K562 (cell line): ENCODE results near the gene IL36RN. TPM values are rescaled to one million over a fixed set of nuclear protein-coding genes. Genes with fewer than 3 reads are reported as not detected.

Source experiments
- ATAC-seq: fragments of 200-7000 bp; cut with Tn5 transposase; 3 replicates; pipeline ENCODE4 v1.9.1; 2020; ENCODE audit warnings: moderate library complexity
- BruUV-seq: library from RNA; stranded (reverse); fragments of 400-500 nt; replicated peaks from 2 replicates; lab custom pipeline; 2021; lab: Mats Ljungman, UMichigan
- CTCF ChIA-PET: fragments of 300-600 bp; formaldehyde crosslinking; extraction: SDS; loops from one replicate; lab custom pipeline; 2021; ENCODE audit warnings: low intra/inter-chr PET ratio; lab: Yijun Ruan, JAX
- POLR2A ChIA-PET: fragments of 300-600, 350-650 bp; sonication (Branson Sonifier 250); formaldehyde crosslinking; extraction: SDS; loops from one replicate; lab custom pipeline; 2021; ENCODE audit warnings: antibody characterized with exemption, inconsistent platforms; lab: Yijun Ruan, JAX
- DNase-seq, 4 experiments: peaks; one replicate each; pipeline versions ENCODE4 v3.0.0 to v3.0.0-alpha.2; 2011 to 2018; ENCODE audit warnings: low spot score in 3 of 4, mixed read lengths in 3 of 4; ENCODE audit errors: extremely low read depth in 1 of 4
- FAIRE-seq: peaks from 2 replicates; lab custom pipeline; 2011; peaks lifted over from hg19 to GRCh38; lab: Jason Lieb, UNC
- H2AFZ ChIP-seq: 2 replicates; pipeline ENCODE4 v1.6.0; 2011; ENCODE audit warnings: low read depth, low read length, control low read depth, inconsistent platforms
- H3K27ac ChIP-seq: fragments of 200-600 bp; 3 replicates; pipeline ENCODE4 v1.8.0; 2011; ENCODE audit warnings: low read depth, mild to moderate bottlenecking, control low read depth, inconsistent platforms, low read length, moderate library complexity, mixed read lengths; ENCODE audit errors: extremely low read depth
- H3K27me3 ChIP-seq, 2 experiments: fragments of 300-600 bp in 1 of 2; 2 replicates in 1 of 2; 3 replicates in 1 of 2; pipeline versions ENCODE4 v1.6.0 to v1.8.0; 2011; ENCODE audit warnings: inconsistent platforms in 2 of 2, low read length in 2 of 2, mild to moderate bottlenecking in 1 of 2, mixed read lengths in 1 of 2, moderate library complexity in 1 of 2; ENCODE audit not compliant: control insufficient read depth in 2 of 2, insufficient read depth in 2 of 2
- H3K36me3 ChIP-seq: fragments of 300-600 bp; 3 replicates; pipeline ENCODE4 v1.8.0; 2011; ENCODE audit warnings: mild to moderate bottlenecking, low read length, inconsistent platforms; ENCODE audit not compliant: control insufficient read depth, insufficient read depth
- H3K4me1 ChIP-seq, 2 experiments: fragments of 200-600 bp in 1 of 2; replicated peaks in 1 of 2; 2 replicates in 1 of 2; 3 replicates in 1 of 2; pipeline versions ENCODE4 v1.5.1 to v1.8.0; 2011; ENCODE audit warnings: inconsistent platforms in 2 of 2, low read length in 2 of 2, mild to moderate bottlenecking in 1 of 2, mixed read lengths in 1 of 2, moderate library complexity in 1 of 2; ENCODE audit not compliant: control insufficient read depth in 2 of 2, insufficient read depth in 2 of 2
- H3K4me2 ChIP-seq: 2 replicates; pipeline ENCODE4 v1.6.1; 2011; ENCODE audit warnings: low read length, control low read depth, inconsistent platforms, mixed read lengths; ENCODE audit not compliant: insufficient read depth
- H3K4me3 ChIP-seq: fragments of 200-600 bp; sonication (generic), shearing (Covaris generic); 2 replicates; pipeline ENCODE4 v1.5.1; 2016; ENCODE audit warnings: control low read depth, inconsistent platforms
- H3K79me2 ChIP-seq: fragments of 200-600 bp; 3 replicates; pipeline ENCODE4 v1.8.0; 2011; ENCODE audit warnings: low read length, inconsistent platforms; ENCODE audit not compliant: control insufficient read depth, insufficient read depth
- H3K9ac ChIP-seq, 2 experiments: 2 replicates each; pipeline versions ENCODE4 v1.6.0 to v1.6.1; 2011; ENCODE audit warnings: low read depth in 2 of 2, low read length in 2 of 2, control low read depth in 1 of 2, inconsistent platforms in 1 of 2, mild to moderate bottlenecking in 1 of 2, mixed read lengths in 1 of 2; ENCODE audit not compliant: insufficient read depth in 1 of 2
- H3K9me1 ChIP-seq: one replicate; pipeline ENCODE4 v1.6.0; 2011; ENCODE audit warnings: inconsistent platforms, mild to moderate bottlenecking, low read length, moderate library complexity; ENCODE audit not compliant: control insufficient read depth, insufficient read depth
- H3K9me3 ChIP-seq: replicated peaks from 2 replicates; pipeline ENCODE4 v1.5.1; 2011; ENCODE audit warnings: low read depth, low read length, inconsistent platforms; ENCODE audit not compliant: control insufficient read depth, insufficient read depth
- H4K20me1 ChIP-seq: replicated peaks from 2 replicates; pipeline ENCODE4 v1.6.1; 2011; ENCODE audit warnings: low read length, inconsistent platforms, mixed read lengths; ENCODE audit not compliant: control insufficient read depth, insufficient read depth
- SMAD1 ChIP-seq: fragments of 150-350 bp; IDR thresholded peaks from 2 replicates; pipeline ENCODE4 v1.6.1; 2014; ENCODE audit warnings: low read length, low read depth; ENCODE audit not compliant: partially characterized antibody
- TFAP4 ChIP-seq: sonication (generic); formaldehyde crosslinking; IDR thresholded peaks from 2 replicates; pipeline ENCODE4 v1.8.0; 2022; ENCODE audit warnings: missing genetic modification reagents, mild to moderate bottlenecking, moderate library complexity, borderline replicate concordance
- WGBS: fragments of 100-300 bp; shearing (Covaris generic); methylation state at CpG from one replicate; pipeline ENCODE4 v1.1.6; 2016; ENCODE audit warnings: low coverage, mixed read lengths; ENCODE audit not compliant: insufficient coverage; ENCODE audit errors: missing lambda C conversion rate; 5-methylcytosine and 5-hydroxymethylcytosine counted together
- in situ Hi-C: fragments of 300-500 bp; cut with MboI; formaldehyde crosslinking; loops from 4 replicates; pipeline ENCODE4 v1.15.0; 2018; ENCODE audit warnings: inconsistent platforms, mixed read lengths
- intact Hi-C: fragments of 100-400 bp; cut with micrococcal nuclease; formaldehyde crosslinking; loops from 2 replicates; pipeline ENCODE4 v1.14.2; 2022
- polyA plus RNA-seq, 8 experiments: library from polyadenylated mRNA; depleted of rRNA in 4 of 8; stranded (reverse) in 5 of 8; unstranded in 3 of 8; fragments of >200 nt; fragmentation: Nextera tagmentation in 2 of 8; fragmentation: Illumina TruSeq in 1 of 8; extraction: Ambion mirVana in 2 of 8; extraction: Trizol in 1 of 8; gene quantifications; 2 replicates each; pipeline versions ENCODE4 v1.2.1 to v1.2.3, GENCODE V29; 2011 to 2014; ENCODE audit warnings: inconsistent platforms in 1 of 8, missing spikeins in 1 of 8
- total RNA-seq, 7 experiments: library from RNA; depleted of rRNA in 6 of 7; stranded (reverse); fragments of >200 nt in 6 of 7; fragmentation: Illumina TruSeq in 2 of 7; extraction: Trizol in 2 of 7; gene quantifications; 2 replicates each; pipeline versions ENCODE4 v1.2.1 to v1.2.3, GENCODE V29; 2011 to 2021; ENCODE audit warnings: low replicate concordance in 1 of 7
- TF ChIP-seq, protein P1 (sequence below): fragments of 250-450 bp; sonication (Bioruptor Pico); IDR thresholded peaks from 2 replicates; pipeline ENCODE4 v1.4.0; 2020; ENCODE audit warnings: mild to moderate bottlenecking
- TF ChIP-seq, protein P2 (sequence below): fragments of 450-650 bp; IDR thresholded peaks from 2 replicates; pipeline ENCODE4 v1.6.1; 2018; ENCODE audit warnings: mild to moderate bottlenecking, low read depth; ENCODE audit not compliant: partially characterized antibody

Gene IL36RN
- total and polyA plus RNA-seq, 9 of the 15 experiments (the other 6 are each of a cell fraction or from before 2014, with no cell fraction given), result not detected

DNA sequence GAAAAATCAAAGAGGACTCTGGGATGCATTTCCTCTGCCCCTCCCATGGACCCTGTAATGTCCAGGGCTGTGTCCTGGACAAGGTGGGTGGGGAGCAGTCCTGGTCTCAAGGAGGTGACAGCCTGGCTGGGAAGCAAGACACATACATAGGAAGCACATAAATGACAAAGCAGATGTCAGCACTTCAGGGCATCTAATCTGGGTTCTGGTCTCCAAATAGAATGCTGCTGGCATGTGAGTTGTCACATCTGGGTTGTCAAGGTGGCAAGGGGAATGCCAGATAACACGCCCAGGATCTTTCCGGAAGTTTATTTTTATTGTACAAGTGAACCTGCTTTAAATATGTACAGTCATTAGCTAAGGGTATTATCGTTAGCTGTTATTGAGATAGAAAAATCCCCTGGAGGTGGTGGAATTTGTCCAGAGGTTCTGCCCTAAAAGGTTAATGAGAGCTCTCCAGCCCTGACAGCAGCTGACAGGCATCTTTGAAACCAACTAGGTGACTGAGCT lies 14.4 kb downstream of the IL36RN start (continued):
- TF ChIP-seq, protein P1, sequence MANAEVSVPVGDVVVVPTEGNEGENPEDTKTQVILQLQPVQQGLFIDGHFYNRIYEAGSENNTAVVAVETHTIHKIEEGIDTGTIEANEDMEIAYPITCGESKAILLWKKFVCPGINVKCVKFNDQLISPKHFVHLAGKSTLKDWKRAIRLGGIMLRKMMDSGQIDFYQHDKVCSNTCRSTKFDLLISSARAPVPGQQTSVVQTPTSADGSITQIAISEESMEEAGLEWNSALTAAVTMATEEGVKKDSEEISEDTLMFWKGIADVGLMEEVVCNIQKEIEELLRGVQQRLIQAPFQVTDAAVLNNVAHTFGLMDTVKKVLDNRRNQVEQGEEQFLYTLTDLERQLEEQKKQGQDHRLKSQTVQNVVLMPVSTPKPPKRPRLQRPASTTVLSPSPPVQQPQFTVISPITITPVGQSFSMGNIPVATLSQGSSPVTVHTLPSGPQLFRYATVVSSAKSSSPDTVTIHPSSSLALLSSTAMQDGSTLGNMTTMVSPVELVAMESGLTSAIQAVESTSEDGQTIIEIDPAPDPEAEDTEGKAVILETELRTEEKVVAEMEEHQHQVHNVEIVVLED (CRISPR knock-in tag), result no peak
- TF ChIP-seq, protein P2, sequence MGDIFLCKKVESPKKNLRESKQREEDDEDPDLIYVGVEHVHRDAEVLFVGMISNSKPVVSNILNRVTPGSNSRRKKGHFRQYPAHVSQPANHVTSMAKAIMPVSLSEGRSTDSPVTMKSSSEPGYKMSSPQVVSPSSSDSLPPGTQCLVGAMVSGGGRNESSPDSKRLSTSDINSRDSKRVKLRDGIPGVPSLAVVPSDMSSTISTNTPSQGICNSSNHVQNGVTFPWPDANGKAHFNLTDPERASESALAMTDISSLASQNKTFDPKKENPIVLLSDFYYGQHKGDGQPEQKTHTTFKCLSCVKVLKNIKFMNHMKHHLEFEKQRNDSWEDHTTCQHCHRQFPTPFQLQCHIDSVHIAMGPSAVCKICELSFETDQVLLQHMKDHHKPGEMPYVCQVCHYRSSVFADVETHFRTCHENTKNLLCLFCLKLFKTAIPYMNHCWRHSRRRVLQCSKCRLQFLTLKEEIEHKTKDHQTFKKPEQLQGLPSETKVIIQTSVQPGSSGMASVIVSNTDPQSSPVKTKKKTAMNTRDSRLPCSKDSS, result no peak

GRCh38 chr2:113075030-113075429 lies 16.0 kb downstream of the IL36RN start:
- Histone ChIP-seq H3K4me1 (no peaks in the 10 kb centered on the region), H3K4me3 (no peak overlapping the region), H4K20me1 (no peaks in the 10 kb centered on the region), H3K27ac (no peak overlapping the region), H3K9me1 (no peaks in the 10 kb centered on the region), H3K9ac (0 out of 4 replicates have a peak overlapping the region, but pooled peaks of 1 of the 2 experiments have one; percentile 29), H3K36me3 (no peaks in the 10 kb centered on the region), H3K27me3 (peaks cover 15 to 31% of the 10 kb centered on the region in 2 experiments; a peak in 4 of 5 replicates), H2AFZ (no peak overlapping the region), H3K4me2 (no peak overlapping the region), H3K79me2 (no peaks in the 10 kb centered on the region), H3K9me3 (no peaks in the 10 kb centered on the region)
- no peak for FAIRE-seq
- intact Hi-C loops (no loop called here), in situ Hi-C loops (no loop called here)
- WGBS, result 0% methylated on average over 5 of the region's 5 CpGs
- CTCF ChIA-PET, result no interaction called here
- POLR2A ChIA-PET, result interaction anchor here (1.1 kb wide), 1 partner anchor 14 kb away, joined by 3 read pairs; no protein-coding TSS in a partner anchor
- BruUV-seq, result no TSS peak
- TF ChIP-seq SMAD1 (no peak), TFAP4 (CRISPR knock-in tag) (no peak)
- no peak for DNase-seq
- no peak for ATAC-seq
